ENCODE data around the gene MPO. TPM values are rescaled to one million over a fixed set of nuclear protein-coding genes. Genes with fewer than 3 reads are reported as not detected.

MPO gene
- total RNA-seq, 3 donors from 2014 or later: 0.19 TPM; not detected in 2

GRCh38 chr17:58229384-58229783, 51.4 kb downstream of the MPO start:
- intact Hi-C loops (cut with DNase I, micrococcal nuclease): no loop called here
- Histone ChIP-seq H3K4me3 (no peak overlapping the region), H3K36me3 (ENCODE audit: low read depth) (no peaks in the 10 kb centered on the region), H3K4me1 (ENCODE audit: low read depth) (no peaks in the 10 kb centered on the region), H3K9me3 (no peaks in the 10 kb centered on the region)
- TF ChIP-seq CTCF (IDR thresholded peaks at IDR 0.05): no peak
- DNase-seq (no peak), ATAC-seq (no peak)

GRCh38 chr17:58228679-58229078, 52.1 kb downstream of the MPO start:
- intact Hi-C loops (cut with DNase I, micrococcal nuclease): no loop called here
- DNase-seq (no peak), ATAC-seq (no peak)
- no peak for TF ChIP-seq CTCF (IDR thresholded peaks at IDR 0.05)
- Histone ChIP-seq H3K4me3 (no peak overlapping the region), H3K9me3 (no peaks in the 10 kb centered on the region), H3K4me1 (ENCODE audit: low read depth) (no peaks in the 10 kb centered on the region), H3K36me3 (ENCODE audit: low read depth) (no peaks in the 10 kb centered on the region)

- Histone ChIP-seq H3K4me1 (ENCODE audit: low read depth) (no peaks in the 10 kb centered on the region), H3K9me3 (no peaks in the 10 kb centered on the region), H3K4me3 (no peak overlapping the region), H3K36me3 (ENCODE audit: low read depth) (no peaks in the 10 kb centered on the region)
- no peak for DNase-seq
- intact Hi-C loops (cut with DNase I, micrococcal nuclease): no loop called here
- no peak for ATAC-seq
- no peak for TF ChIP-seq CTCF (IDR thresholded peaks at IDR 0.05)
Measured at GRCh38 chr17:58227733-58228132, 53.0 kb downstream of the MPO start.

- DNase-seq (no peak), ATAC-seq (no peak)
- no peak for TF ChIP-seq CTCF (IDR thresholded peaks at IDR 0.05)
- Histone ChIP-seq H3K4me1 (ENCODE audit: low read depth) (peaks cover 5% of the 10 kb centered on the region), H3K4me3 (no peak overlapping the region), H3K36me3 (ENCODE audit: low read depth) (no peaks in the 10 kb centered on the region), H3K9me3 (no peaks in the 10 kb centered on the region)
- intact Hi-C loops (cut with DNase I, micrococcal nuclease): no loop called here
Measured at GRCh38 chr17:58224315-58224714, 56.4 kb downstream of the MPO start.

Other genes starting within 250 kb of the MPO start
- 10 to 100 TPM; 33.9 to 53.2 (median 33.9) TPM for gene DYNLL2, start 197.5 kb downstream of the MPO start, total RNA-seq
- not detected for gene OR4D1, start 132.6 kb downstream of the MPO start, total RNA-seq
- not detected for gene OR4D2, start 114.0 kb downstream of the MPO start, total RNA-seq
- gene EPX, start 88.2 kb downstream of the MPO start, total RNA-seq: not detected
- 10 to 100 TPM; 12.9 to 18.5 (median 14.7) TPM for gene MKS1, start 61.7 kb downstream of the MPO start, total RNA-seq
- not detected for gene LPO, start 42.4 kb downstream of the MPO start, total RNA-seq
- 10 to 100 TPM in 1 of 3 donors, 1 to 10 TPM in 2; 5.3 to 27.7 (median 8.3) TPM for gene TSPOAP1, start 47.9 kb upstream of the MPO start, total RNA-seq
- 10 to 100 TPM; 57.9 to 79.5 (median 68.9) TPM for gene SUPT4H1, start 71.3 kb upstream of the MPO start, total RNA-seq
- 10 to 100 TPM; 24.2 to 68.5 (median 37.7) TPM for gene RNF43, start 136.6 kb upstream of the MPO start, total RNA-seq
- under 1 TPM in 2 of 3 donors, not detected in 1; 0.07 to 0.09 TPM for gene HSF5, start 207.5 kb upstream of the MPO start, total RNA-seq
- 10 to 100 TPM; 38.9 to 61.9 (median 47.3) TPM for gene MTMR4, start 233.7 kb upstream of the MPO start, total RNA-seq

Measured in mucosa of descending colon (tissue), 3 donors.